ENCODE measurements around the gene SSBP2.
"Not testable (repeated sequence)": the region's sequence is repeated elsewhere in the genome, so short reads cannot be mapped to it uniquely, and the experiment has no call there.

Gene SSBP2

DNA sequence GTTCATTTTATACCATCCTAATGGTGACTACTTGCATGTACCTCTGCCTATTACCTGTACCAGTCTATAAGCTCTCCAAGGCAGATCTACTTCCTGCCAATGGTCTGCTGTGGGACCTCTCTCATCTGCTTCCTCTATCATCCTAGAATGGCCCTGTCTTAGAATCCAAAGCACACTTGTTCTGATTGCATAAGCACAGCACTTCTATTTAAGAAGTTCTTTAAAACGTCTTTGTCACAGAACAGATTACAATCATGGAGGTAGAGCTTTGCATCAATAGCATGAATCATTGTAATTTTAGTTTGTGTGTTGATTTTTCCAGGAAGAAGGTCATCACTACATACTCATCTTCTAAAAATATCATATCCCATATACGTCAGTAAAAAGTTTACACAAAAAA lies 225.2 kb downstream of the SSBP2 start:
- DNase-seq (ENCODE audit: low spot score) = no peak

GRCh38 chr5:81524015-81524414 lies 226.9 kb downstream of the SSBP2 start:
- no peak for DNase-seq (ENCODE audit: low spot score)

DNA sequence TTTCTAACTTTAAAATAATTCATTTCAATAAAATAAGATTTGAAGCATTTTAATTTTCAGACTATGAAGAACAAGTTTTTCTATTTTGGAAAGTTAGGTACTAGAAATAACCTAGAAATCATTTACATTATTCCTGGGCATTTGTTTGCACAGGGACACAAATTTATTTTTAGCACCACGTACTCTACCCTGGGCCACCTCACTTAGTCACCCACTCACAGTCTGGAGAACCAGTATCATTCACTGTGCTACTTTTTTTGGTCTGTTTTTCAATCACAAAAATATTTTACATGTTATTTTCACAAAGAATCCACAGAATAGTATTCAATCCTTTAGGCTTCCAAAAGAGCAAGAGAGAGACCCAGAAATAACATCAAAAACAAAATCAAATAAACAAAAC lies 228.3 kb downstream of the SSBP2 start:
- no peak for DNase-seq (ENCODE audit: low spot score)

DNA sequence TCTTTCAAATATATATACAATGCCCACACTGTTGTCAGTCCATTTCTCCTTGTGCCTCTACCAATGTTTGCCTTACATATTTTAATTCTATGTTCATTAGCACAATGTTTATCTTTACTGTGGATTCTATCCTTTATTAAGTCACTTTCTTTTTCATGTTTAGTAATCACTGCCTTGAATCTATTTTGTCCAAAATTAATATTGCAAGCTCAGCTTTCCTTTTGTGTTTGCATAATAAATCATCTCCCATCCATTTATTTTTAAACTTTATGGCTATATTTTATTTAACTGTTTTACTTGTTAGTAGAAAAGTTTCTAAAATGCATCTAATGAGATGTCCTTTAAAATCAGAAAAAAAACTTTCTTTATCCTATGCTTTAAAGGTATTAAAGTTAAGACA lies 230.1 kb downstream of the SSBP2 start:
- DNase-seq (ENCODE audit: low spot score) = no peak

DNA sequence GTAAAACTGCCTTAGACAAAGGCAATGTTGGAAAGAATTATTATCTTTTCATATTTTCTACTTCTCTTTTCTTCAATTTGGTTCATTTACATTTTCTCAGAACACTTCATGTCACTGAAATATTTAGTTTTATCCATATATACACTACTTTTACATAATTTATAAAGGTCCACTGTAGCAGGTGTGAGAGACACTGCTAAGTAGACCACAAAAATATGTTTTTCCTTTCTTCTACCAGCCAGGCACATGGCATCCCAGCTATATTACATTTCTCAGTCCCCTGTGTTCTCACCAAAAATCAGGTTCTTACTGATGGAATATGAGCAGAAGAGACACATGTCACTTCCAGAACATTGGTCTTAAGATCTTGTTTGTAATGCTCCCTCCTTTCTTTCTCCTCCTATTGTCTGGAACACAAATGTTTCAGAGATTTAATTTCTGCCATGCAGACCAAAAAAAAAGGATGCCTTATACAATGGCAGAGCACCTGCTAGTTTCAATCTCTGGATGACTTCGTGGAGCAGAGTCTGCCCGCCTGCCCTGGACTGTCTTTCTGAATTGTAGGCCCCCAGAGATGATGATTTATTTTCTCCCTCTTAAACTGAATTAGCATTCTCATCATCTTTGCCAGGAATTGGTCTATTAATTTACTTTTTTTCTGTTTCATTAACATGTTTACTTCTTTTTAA lies 231.5 kb downstream of the SSBP2 start:
- no peak for DNase-seq (ENCODE audit: low spot score)

DNA sequence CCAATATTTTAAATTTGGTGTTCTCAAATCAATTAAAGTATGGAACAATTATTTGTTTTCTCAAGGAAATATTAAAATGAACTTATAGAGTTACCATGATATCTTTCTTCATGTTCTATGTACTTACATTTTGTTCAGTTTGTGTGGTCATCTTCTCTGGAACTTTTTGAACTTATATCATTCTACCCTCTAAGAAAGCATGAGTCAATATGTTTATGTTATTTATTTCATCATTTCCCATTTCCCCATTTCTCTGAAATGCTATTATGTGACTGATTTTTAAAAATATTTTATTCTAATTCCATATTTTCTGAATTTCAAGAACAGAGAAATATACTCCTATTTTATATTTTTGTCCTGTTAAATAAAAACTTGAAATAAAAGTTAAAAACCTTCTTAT lies 233.4 kb downstream of the SSBP2 start:
- DNase-seq (ENCODE audit: low spot score) = no peak

DNA sequence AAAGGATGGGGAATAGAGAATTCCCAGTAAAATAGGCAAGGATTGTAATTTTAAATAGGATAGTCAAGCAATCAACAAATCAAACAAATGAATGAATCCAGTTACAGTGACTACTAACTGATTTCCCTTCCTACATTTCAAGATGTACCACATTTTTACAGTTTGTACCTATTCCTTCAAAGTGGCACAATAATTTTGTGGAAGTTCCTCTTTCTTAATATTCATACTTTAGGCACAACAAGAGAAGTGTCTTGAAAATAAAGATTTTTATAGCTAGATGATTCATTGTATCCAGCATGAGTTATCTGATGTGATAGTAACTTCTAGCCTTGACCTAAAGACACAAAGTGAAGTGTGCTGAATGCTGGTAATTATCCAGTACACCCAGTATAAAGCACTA lies 234.8 kb downstream of the SSBP2 start:
- no peak for DNase-seq (ENCODE audit: low spot score)

DNA sequence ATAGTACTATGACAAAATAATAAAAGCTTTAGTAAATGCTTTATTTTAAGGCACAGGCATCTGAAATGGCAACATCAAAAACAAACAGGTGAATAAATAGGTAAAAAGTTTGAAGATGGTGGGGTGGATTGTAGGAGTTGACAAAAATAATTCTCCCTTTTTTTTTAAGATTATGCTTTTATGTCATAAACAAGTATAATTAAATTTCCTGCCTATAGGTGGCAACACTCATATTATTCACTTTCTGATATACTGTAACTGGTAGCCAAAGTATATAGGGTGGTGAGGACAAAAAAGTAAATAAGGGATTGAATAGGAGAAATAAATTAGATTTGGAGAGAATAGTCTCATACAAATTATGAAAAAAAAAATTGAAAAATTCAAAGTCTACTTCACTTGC lies 236.9 kb downstream of the SSBP2 start:
- no peak for DNase-seq (ENCODE audit: low spot score)

DNA sequence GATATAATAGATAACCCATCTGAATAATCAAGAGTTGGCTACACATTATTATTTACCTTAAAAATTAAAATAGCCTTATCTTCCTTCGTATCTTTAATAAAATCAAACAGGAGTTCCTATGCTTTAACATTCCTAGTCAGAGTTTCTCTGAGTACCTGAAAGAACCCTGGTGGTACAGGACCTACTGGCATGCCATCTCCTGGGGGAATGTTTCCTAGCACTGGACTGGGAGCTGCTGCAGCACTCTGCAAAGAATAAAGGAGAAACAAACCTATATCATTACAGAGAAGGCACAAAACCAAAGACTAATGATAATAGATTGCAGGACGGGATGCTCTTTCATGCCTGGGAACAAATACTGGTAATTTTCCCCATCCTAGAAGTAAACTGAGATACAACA lies 237.4 kb downstream of the SSBP2 start:
- DNase-seq (ENCODE audit: low spot score) = no peak

DNA sequence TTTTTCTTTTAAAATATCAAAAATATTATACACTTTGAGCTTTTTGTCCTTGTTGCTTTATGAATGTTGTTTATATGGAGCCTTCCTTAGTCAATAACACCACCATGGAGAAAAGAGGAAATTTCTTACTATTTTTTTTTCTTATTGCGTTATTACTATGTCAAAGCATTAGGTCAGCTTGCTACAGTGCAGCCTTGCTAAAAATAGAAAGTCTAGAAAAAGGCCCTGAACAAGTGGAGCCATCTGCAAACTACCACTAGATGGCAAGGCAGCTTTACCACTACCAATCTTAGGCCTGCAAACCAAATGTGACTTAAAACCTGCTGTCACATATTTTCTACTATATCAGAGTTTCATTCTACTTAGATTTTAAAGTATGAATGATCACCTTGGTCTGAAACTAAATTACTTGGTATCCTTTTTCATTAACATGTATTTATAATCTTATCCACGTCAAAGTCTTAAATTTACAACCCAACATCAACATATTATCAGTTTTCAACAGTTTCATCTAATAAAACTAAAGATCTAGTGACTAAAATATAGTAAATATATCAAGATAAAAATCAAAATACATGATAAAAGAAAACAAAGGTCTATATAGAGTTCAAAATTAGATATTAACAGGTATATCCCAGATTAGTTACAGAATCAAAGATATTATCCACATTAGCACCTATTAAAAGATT lies 243.9 kb downstream of the SSBP2 start:
- peak; percentile 15 for DNase-seq (ENCODE audit: low spot score)

DNA sequence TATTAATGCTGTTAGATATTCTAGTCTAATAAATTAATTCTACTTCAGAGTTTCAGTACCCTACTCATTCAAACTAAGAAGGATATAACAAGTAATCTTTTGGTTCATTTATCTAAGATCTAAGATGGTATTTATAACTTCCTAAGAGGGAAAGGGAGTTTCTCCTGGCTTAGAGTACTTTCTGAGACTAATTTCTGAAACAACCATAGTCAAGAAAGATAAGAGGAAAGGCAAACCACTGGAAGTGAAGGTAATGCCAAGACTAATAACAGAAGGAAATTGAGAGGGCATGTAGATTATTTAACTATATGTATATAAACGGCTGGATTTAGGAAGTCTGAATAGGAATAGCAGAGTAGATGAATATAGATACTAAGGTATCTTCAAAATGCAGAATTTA lies 244.5 kb downstream of the SSBP2 start:
- DNase-seq (ENCODE audit: low spot score) = no peak

- DNase-seq (ENCODE audit: low spot score) = no peak
Observed at GRCh38 chr5:81505672-81506071, 245.2 kb downstream of the SSBP2 start.

- not testable (repeated sequence) for DNase-seq (ENCODE audit: low spot score)
Observed at GRCh38 chr5:81503602-81504001, 247.3 kb downstream of the SSBP2 start.

DNA sequence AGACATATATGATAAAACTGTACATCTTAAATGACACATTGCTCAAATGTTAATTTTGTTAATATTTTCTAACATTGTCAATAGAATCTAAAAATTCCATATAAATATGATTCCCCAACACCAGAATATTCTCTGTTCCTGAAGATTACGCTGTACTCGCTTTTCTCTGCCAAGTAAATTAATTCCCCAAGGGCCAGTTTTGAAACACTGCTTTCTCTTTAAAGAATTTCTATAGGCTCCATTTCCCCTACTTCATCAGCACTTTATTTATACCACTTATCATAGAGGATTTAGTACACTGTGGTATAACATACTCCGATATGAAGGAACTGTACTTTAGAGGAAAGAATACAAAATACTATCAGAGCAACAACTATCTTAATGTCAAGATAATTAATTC lies 255.6 kb downstream of the SSBP2 start:
- DNase-seq (ENCODE audit: low spot score) = no peak

GRCh38 chr5:81488862-81489261 lies 262.0 kb downstream of the SSBP2 start:
- no peak for DNase-seq (ENCODE audit: low spot score)

- DNase-seq (ENCODE audit: low spot score) = no peak
Observed at GRCh38 chr5:81486711-81487110, 264.2 kb downstream of the SSBP2 start.

DNA sequence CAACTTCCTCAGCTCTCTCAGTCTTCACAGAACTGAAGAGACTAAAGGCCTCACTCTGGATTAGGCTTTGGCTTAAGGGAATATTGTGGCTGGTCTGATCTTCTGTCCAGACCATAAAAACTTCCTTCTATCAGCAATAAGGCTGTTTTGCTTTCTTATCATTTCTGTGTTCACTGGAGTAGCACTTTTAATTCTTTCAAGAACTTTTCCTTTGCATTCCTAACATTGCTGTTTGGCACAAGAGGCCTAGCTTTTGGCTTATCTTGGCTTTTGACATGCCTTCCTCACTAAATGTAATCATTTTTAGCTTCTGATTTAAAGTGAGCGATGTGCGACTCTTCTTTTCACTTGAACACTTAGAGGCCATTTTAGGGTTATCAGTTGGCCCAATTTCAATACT lies 268.3 kb downstream of the SSBP2 start:
- DNase-seq (ENCODE audit: low spot score) = no peak

DNA sequence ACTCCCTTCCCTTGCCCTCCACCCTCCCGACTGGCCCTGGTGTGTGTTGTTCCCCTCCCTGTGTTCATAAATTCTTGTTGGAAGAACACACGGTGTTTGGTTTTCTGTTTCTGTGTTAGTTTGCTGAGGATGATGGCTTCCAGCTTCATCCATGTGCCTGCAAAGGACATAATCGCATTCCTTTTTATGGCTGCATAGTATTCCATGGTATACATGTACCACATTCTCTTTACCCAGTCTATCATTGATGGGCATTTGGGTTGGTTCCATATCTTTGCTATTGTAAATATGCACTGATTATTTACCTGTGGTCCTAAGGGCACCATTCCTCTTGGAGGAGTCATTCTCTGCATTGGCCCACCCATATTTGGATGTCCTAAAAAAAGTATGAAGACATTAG lies 277.5 kb downstream of the SSBP2 start:
- not testable (repeated sequence) for DNase-seq (ENCODE audit: low spot score)

- no peak for DNase-seq (ENCODE audit: low spot score)
Observed at GRCh38 chr5:81469676-81470075, 281.2 kb downstream of the SSBP2 start.

DNA sequence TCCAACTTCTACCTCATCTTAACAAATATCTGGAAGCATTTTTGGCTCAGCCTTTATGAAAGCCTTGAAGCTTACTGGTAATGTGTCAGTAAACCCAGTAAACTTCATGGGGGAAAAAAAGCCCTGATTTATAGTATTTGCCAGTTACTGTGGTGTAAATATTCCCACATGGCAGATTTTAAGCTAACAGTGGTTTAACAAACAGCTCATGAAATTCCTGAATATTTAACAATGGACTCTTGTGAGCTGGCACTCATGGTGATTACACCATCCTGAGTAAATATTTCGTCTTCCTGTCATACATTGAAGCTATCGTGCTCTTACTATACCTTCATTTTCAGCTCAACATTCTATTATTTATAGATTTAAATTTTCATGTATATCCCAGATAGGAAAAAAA lies 300.0 kb downstream of the SSBP2 start:
- DNase-seq (ENCODE audit: low spot score) = no peak

- DNase-seq (ENCODE audit: low spot score) = no peak
Observed at GRCh38 chr5:81435023-81435422, 315.9 kb downstream of the SSBP2 start.

DNA sequence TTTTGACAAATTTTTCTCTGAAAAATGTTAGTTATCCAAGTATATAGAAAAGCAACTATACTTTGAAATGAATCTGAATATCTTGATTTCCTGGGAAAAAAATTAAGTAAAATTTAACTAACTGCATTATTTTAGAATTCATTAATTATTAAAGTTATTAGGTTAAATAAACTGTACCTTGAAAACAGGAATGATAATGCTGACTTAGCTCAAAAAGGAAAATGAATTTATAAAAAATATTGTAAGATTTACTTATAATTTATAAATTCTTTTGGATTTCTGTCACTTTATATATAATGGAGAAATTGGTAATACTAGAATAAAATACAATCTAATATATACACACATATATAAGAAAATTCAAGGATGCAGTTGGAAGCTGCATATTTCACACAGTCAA lies 320.9 kb downstream of the SSBP2 start:
- no peak for DNase-seq (ENCODE audit: low spot score)

- DNase-seq (ENCODE audit: low spot score) = no peak
Observed at GRCh38 chr5:81429363-81429762, 321.5 kb downstream of the SSBP2 start.

DNA sequence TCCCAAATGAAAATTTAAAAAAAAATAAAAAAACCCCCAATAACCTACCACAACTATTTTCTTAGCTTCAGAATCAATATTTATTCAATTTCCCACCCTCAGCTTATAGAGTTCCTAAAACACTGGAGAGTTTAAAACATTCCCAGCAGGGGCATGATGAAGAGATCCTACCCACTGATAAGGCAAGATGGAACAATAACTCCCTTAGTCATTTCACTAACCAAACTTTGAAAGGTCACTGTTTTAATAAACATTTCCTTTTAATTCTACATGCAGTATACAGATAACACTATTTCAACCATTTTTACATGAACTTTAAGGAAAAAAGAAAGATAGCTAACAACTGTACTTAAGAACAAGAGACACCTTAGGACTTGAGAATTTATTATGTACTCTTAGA lies 322.0 kb downstream of the SSBP2 start:
- DNase-seq (ENCODE audit: low spot score) = no peak

Data from hematopoietic multipotent progenitor cell treated with erythropoietin and hydrocortisone succinate and interleukin-3 and kit ligand, for 17 days (in vitro differentiated cells).